ENCODE results near the gene SYCE1L.

Gene SYCE1L

GRCh38 chr16:77211880-77212740 lies 12.9 kb downstream of the SYCE1L start (continued):
- no peak for TF ChIP-seq ZNF280D (tag by site-specific recombination; IDR thresholded peaks at IDR 0.05)
- peak; percentile 95 for TF ChIP-seq KLF1 (tag by site-specific recombination; IDR thresholded peaks at IDR 0.05)
- TF ChIP-seq ZNF2 (tag by site-specific recombination; IDR thresholded peaks at IDR 0.05): no peak
- no peak for TF ChIP-seq ZNF529 (tag by site-specific recombination; IDR thresholded peaks at IDR 0.05; ENCODE audit: insufficient replicate concordance)
- no peak for TF ChIP-seq ZNF37A (tag by site-specific recombination; IDR thresholded peaks at IDR 0.05)
- no peak for TF ChIP-seq PRDM6 (tag by site-specific recombination; IDR thresholded peaks at IDR 0.05)
- TF ChIP-seq ZSCAN5A (tag by site-specific recombination; IDR thresholded peaks at IDR 0.05): no peak
- TF ChIP-seq ZNF555 (tag by site-specific recombination; conservative IDR thresholded peaks at IDR 0.05): no peak
- TF ChIP-seq ZNF133 (tag by site-specific recombination; IDR thresholded peaks at IDR 0.05): no peak
- peak; percentile 90 for TF ChIP-seq SP2 (tag by site-specific recombination; IDR thresholded peaks at IDR 0.05)
- TF ChIP-seq ZNF449 (tag by site-specific recombination; IDR thresholded peaks at IDR 0.05): peak; percentile 55
- peak; percentile 38; the same call in 1 of the 2 replicates for TF ChIP-seq PRDM4 (tag by site-specific recombination; IDR thresholded peaks at IDR 0.05)
- no peak for TF ChIP-seq ZNF585B (tag by site-specific recombination; IDR thresholded peaks at IDR 0.05)
- TF ChIP-seq ZNF16 (tag by site-specific recombination; IDR thresholded peaks at IDR 0.05; ENCODE audit: low read depth): no peak
- TF ChIP-seq ZNF112 (tag by site-specific recombination; IDR thresholded peaks at IDR 0.05): no peak
- no peak for TF ChIP-seq ZNF623 (tag by site-specific recombination; IDR thresholded peaks at IDR 0.05)
- TF ChIP-seq ZNF701 (tag by site-specific recombination; IDR thresholded peaks at IDR 0.05): no peak
- no peak for TF ChIP-seq ZNF596 (tag by site-specific recombination; IDR thresholded peaks at IDR 0.05)
- peak; percentile 70; the same call in 1 of the 2 replicates for TF ChIP-seq ZBTB48 (tag by site-specific recombination; IDR thresholded peaks at IDR 0.05)
- TF ChIP-seq KLF9 (tag by site-specific recombination; IDR thresholded peaks at IDR 0.05; ENCODE audit: low read depth): peak; percentile 96
- TF ChIP-seq SCRT1 (tag by site-specific recombination; IDR thresholded peaks at IDR 0.05; ENCODE audit: borderline replicate concordance): no peak
- no peak for TF ChIP-seq RBAK (tag by site-specific recombination; IDR thresholded peaks at IDR 0.05)
- TF ChIP-seq TRIM28 (IDR thresholded peaks at IDR 0.05; ENCODE audit: borderline replicate concordance, low read length): no peak
- TF ChIP-seq ZBTB49 (tag by site-specific recombination; IDR thresholded peaks at IDR 0.05; ENCODE audit: low read depth): no peak
- peak; percentile 88 for TF ChIP-seq ZIC2 (tag by site-specific recombination; IDR thresholded peaks at IDR 0.05)
- no peak for TF ChIP-seq FEZF1 (tag by site-specific recombination; IDR thresholded peaks at IDR 0.05)
